Progenitor cell of endocrine pancreas (in vitro differentiated cells): Measurements from ENCODE around the gene ASAP2. TPM values are rescaled to one million over a fixed set of nuclear protein-coding genes. Genes with fewer than 3 reads are reported as not detected.
A peak's percentile ranks its signal among the peaks of the same experiment; 100 is the strongest.

Source experiments
- DNase-seq: peaks from one replicate; pipeline ENCODE4 v3.0.0; 2021; ENCODE audit warnings: low spot score; ENCODE audit not compliant: unreplicated experiment
- H3K27ac Mint-ChIP-seq: 2 replicates; pipeline ENCODE4 v1.8.0; 2021; ENCODE audit warnings: mild to moderate bottlenecking, moderate library complexity, mixed read lengths
- H3K27me3 Mint-ChIP-seq: 2 replicates; pipeline ENCODE4 v1.8.0; 2021; ENCODE audit warnings: mixed read lengths
- H3K36me3 Mint-ChIP-seq: 2 replicates; pipeline ENCODE4 v1.8.0; 2022; ENCODE audit warnings: mixed read lengths; ENCODE audit not compliant: insufficient read depth
- H3K4me1 Mint-ChIP-seq: 2 replicates; pipeline ENCODE4 v1.8.0; 2021; ENCODE audit warnings: low read depth, mixed read lengths
- H3K4me3 Mint-ChIP-seq: 2 replicates; pipeline ENCODE4 v1.8.0; 2021; ENCODE audit warnings: low read depth, mild to moderate bottlenecking, moderate library complexity, mixed read lengths
- H3K9me3 Mint-ChIP-seq: 2 replicates; pipeline ENCODE4 v1.8.0; 2021; ENCODE audit warnings: low read depth, mixed read lengths
- total RNA-seq: library from RNA; stranded (reverse); gene quantifications from 2 replicates; pipeline ENCODE4 v1.2.1, GENCODE V29; 2021
- TF ChIP-seq, protein P1 (sequence below): fragments of 200-600 bp; sonication (generic); IDR thresholded peaks from one replicate; pipeline ENCODE4 v1.5.0; 2021; ENCODE audit warnings: antibody characterized with exemption, mild to moderate bottlenecking; ENCODE audit not compliant: unreplicated experiment

The ASAP2 gene
- total RNA-seq, 1 donor from 2014 or later, result 65.4 TPM

GRCh38 chr2:9268301-9269080, 61.9 kb downstream of the ASAP2 start:
- no peaks in the 10 kb centered on the region for H3K27me3 Mint-ChIP-seq
- H3K4me1 Mint-ChIP-seq, result peaks cover 34% of the 10 kb centered on the region
- H3K36me3 Mint-ChIP-seq, result peaks cover 19% of the 10 kb centered on the region
- TF ChIP-seq, protein P1, sequence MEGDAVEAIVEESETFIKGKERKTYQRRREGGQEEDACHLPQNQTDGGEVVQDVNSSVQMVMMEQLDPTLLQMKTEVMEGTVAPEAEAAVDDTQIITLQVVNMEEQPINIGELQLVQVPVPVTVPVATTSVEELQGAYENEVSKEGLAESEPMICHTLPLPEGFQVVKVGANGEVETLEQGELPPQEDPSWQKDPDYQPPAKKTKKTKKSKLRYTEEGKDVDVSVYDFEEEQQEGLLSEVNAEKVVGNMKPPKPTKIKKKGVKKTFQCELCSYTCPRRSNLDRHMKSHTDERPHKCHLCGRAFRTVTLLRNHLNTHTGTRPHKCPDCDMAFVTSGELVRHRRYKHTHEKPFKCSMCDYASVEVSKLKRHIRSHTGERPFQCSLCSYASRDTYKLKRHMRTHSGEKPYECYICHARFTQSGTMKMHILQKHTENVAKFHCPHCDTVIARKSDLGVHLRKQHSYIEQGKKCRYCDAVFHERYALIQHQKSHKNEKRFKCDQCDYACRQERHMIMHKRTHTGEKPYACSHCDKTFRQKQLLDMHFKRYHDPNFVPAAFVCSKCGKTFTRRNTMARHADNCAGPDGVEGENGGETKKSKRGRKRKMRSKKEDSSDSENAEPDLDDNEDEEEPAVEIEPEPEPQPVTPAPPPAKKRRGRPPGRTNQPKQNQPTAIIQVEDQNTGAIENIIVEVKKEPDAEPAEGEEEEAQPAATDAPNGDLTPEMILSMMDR, result no peak
- H3K27ac Mint-ChIP-seq, result peak overlapping the region; percentile 81
- peaks cover 18% of the 10 kb centered on the region for H3K9me3 Mint-ChIP-seq
- H3K4me3 Mint-ChIP-seq, result no peak overlapping the region
- DNase-seq, result no peak

- Mint-ChIP-seq H3K27me3 (no peaks in the 10 kb centered on the region), H3K36me3 (peaks cover 19% of the 10 kb centered on the region), H3K27ac (peak overlapping the region; percentile 33), H3K4me3 (no peak overlapping the region), H3K4me1 (peaks cover 35% of the 10 kb centered on the region), H3K9me3 (peaks cover 18% of the 10 kb centered on the region)
- TF ChIP-seq, protein P1, result no peak
- no peak for DNase-seq
These were observed 62.7 kb downstream of the ASAP2 start for GRCh38 chr2:9269295-9269694.

- H3K4me1 Mint-ChIP-seq, result peaks cover 37% of the 10 kb centered on the region
- H3K4me3 Mint-ChIP-seq, result peak overlapping the region; percentile 11
- H3K27ac Mint-ChIP-seq, result peak overlapping the region; percentile 93
- H3K27me3 Mint-ChIP-seq, result no peaks in the 10 kb centered on the region
- no peak for DNase-seq
- H3K9me3 Mint-ChIP-seq, result peaks cover 18% of the 10 kb centered on the region
- peaks cover 19% of the 10 kb centered on the region for H3K36me3 Mint-ChIP-seq
- TF ChIP-seq, protein P1, result no peak
These were observed 63.2 kb downstream of the ASAP2 start for GRCh38 chr2:9269695-9270360.

DNA sequence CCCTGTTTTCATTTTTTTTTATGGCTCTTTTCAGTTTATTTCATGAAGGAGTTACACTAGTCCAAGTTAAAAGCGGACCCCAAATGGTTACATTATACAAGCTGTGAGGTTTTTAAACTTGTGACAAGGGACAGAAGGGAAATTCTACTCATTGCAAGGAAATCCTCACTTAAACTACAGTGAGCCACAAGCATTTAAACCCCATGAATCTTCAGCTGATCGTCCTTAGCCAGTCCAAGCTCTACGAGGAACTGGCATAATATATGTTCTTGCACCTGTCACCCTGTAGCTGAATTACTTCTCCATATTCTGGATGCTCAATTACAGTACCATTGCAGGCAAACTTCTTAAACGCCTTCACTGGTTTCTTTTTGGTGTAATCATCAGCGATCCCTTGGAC, 64.5 kb downstream of the ASAP2 start:
- Mint-ChIP-seq H3K27ac (no peak overlapping the region), H3K9me3 (peaks cover 18% of the 10 kb centered on the region), H3K36me3 (peaks cover 19% of the 10 kb centered on the region), H3K27me3 (no peaks in the 10 kb centered on the region), H3K4me1 (peaks cover 46% of the 10 kb centered on the region), H3K4me3 (no peak overlapping the region)
- TF ChIP-seq, protein P1, result no peak
- DNase-seq, result no peak

- no peak for DNase-seq
- peaks cover 18% of the 10 kb centered on the region for H3K9me3 Mint-ChIP-seq
- no peak overlapping the region for H3K27ac Mint-ChIP-seq
- TF ChIP-seq, protein P1, result no peak
- no peaks in the 10 kb centered on the region for H3K27me3 Mint-ChIP-seq
- H3K36me3 Mint-ChIP-seq, result peaks cover 19% of the 10 kb centered on the region
- peaks cover 47% of the 10 kb centered on the region for H3K4me1 Mint-ChIP-seq
- no peak overlapping the region for H3K4me3 Mint-ChIP-seq
These were observed 65.1 kb downstream of the ASAP2 start for GRCh38 chr2:9271691-9272090.
